ENCODE measurements around the gene AQP1.
A peak's percentile ranks its signal among the peaks of the same experiment; 100 is the strongest.

The AQP1 gene

DNA sequence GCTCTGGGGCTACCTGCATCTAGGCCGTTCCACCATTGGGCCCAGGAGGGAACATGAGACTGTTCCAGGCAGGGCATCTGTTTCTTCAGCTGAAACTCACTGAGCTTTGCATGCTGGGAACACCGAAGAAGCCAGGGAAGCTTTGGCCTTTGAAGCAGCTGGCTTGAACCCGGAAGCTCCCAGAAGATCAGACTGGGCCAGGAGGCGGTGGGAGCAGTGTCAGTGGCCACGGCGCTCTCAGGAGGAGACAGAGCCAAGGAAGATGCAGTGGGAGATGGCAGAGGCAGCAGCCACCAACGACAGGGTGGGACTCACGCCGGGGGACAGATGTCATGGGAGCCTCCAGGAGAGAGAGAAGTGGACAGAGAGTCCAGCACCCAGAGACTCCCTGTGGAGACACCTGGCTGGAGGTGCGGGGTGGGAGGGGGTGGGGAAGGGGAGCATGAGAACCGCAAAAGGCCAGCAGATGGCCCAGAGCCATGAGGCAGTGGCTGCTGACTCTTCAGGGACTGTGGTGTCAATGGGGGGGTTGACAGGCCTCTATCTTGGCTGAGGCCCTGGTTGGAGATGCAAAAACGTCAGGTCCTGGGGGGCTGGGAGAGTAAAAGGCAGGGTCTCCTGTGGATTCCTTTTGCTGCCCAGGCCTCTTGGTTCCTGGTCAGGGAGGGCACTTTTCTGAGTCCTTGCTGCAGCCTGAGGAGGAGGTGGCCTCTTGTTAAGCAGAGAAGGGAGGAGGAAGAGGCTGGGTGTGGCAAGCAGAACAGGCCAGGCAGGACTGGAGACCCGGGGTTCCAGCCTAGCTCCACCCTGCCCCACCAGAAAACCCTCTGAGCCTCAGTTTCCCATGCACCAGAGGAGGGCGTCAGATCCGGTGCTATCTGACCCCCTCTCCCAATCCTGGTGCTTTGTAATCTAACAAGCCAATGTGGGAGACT is 6.3 kb upstream of the AQP1 start:
- no peak overlapping the region for H3K4me3 ChIP-seq (ENCODE audit: low read depth, low read length)
- ChIA-PET CTCF (interaction anchor here (1.0 to 2.4 kb wide), 2 partner anchors 16 to 33 kb away, joined by 3 to 6 read pairs; no protein-coding TSS in a partner anchor), POLR2A (no interaction called here)
- TF ChIP-seq, protein P1, sequence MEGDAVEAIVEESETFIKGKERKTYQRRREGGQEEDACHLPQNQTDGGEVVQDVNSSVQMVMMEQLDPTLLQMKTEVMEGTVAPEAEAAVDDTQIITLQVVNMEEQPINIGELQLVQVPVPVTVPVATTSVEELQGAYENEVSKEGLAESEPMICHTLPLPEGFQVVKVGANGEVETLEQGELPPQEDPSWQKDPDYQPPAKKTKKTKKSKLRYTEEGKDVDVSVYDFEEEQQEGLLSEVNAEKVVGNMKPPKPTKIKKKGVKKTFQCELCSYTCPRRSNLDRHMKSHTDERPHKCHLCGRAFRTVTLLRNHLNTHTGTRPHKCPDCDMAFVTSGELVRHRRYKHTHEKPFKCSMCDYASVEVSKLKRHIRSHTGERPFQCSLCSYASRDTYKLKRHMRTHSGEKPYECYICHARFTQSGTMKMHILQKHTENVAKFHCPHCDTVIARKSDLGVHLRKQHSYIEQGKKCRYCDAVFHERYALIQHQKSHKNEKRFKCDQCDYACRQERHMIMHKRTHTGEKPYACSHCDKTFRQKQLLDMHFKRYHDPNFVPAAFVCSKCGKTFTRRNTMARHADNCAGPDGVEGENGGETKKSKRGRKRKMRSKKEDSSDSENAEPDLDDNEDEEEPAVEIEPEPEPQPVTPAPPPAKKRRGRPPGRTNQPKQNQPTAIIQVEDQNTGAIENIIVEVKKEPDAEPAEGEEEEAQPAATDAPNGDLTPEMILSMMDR (IDR thresholded peaks at IDR 0.05; ENCODE audit: insufficient read depth, low read length, missing control alignments), result no peak
- no peak for DNase-seq (ENCODE audit: low read depth, low spot score)

DNA sequence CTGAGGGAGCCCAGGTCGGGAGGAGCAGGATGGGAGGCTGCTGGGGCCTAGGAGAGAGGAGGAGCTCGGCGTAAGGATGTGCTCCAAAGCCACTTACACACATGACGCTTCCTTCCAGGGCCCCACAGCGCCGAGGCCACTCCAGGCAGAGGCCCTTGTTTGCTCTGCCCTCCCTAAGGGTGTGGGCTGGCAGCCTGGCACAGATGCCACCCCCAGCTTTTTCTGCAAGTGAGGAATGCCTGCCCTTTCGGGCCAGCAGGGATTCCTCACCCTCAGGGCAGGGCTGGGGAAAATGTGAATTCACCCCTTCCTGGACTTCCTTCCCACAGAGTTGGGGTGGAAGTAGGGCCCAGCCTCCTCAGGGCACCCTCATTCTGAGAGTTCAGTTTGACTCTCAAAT is 5.6 kb upstream of the AQP1 start:
- ChIA-PET CTCF (interaction anchor here (2.4 kb wide), 1 partner anchor 32 kb away, joined by 6 read pairs; no protein-coding TSS in a partner anchor), POLR2A (no interaction called here)
- no peak overlapping the region for H3K4me3 ChIP-seq (ENCODE audit: low read depth, low read length)
- TF ChIP-seq, protein P1 (IDR thresholded peaks at IDR 0.05; ENCODE audit: insufficient read depth, low read length, missing control alignments), result no peak
- no peak for DNase-seq (ENCODE audit: low read depth, low spot score)

DNA sequence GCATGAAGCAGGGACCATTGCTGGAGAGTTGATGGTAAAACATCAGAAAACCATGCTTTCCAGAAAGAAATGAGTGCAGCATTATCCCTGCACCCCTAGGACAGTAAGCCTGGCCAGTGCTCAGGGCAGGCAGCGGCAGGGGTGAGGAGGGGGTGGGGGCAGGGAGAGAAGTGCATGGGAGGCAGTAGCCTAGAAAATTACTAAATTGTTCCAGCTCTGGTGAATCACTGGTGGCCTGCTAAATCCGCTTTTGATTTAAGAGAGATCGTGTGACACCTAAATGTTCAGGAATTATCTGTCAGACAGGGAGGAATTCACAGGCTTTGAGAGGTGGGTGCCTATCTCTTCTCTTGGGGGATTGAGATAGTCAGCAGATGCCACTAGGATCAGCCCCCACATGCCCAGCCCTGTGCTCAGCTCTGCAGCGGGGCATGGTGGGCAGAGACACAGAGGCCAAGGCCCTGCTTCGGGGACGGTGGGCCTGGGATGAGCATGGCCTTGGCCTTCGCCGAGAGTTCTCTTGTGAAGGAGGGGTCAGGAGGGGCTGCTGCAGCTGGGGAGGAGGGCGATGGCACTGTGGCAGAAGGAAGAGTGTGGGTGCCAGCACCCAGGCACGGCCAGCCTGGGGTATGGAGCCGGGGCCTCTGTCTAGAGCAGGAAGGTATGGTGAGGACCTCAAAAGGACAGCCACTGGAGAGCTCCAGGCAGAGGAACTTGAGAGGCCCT is 5.0 kb upstream of the AQP1 start:
- ChIA-PET POLR2A (no interaction called here), CTCF (interaction anchor here (2.4 kb wide), 1 partner anchor 32 kb away, joined by 6 read pairs; no protein-coding TSS in a partner anchor)
- no peak for DNase-seq (ENCODE audit: low read depth, low spot score)
- TF ChIP-seq, protein P1 (IDR thresholded peaks at IDR 0.05; ENCODE audit: insufficient read depth, low read length, missing control alignments), result no peak
- H3K4me3 ChIP-seq (ENCODE audit: low read depth, low read length), result no peak overlapping the region

DNA sequence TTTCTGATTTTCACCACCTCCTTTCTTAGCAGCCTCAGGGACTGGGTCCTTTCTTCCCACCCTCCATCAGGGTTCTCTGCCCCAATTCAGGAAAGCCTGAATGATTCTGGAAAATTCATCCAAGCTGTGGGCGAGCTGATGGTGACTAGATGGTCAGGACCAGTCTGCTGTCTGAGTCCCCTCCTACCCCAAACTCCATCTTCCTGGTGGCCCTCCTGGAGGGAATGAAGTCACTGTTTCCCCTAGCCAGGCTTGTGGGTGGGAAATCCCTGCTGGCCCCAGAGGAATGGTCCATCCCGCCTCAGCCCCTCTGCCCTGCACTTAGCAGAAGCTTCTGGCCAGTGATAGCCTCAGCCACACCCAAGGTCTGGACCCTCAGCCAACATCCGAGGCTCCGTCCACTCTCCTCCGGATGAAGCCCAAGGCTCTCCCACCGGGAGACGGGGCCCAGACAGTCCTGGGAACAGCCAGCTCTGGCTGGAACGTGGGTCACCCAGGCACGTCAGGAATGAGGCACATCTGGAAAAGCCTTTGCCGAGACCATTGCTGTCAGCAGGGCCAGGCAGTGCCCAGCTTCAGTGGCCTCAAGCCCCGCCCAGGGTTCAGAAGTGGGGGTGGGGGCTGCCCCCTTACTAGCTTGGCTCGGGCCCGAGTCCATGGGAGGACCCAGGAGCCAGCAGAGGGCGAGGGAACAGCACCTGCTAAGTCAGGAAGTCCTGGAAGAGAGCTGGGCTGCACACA is 4.0 kb upstream of the AQP1 start:
- H3K4me3 ChIP-seq (ENCODE audit: low read depth, low read length), result no peak overlapping the region
- CTCF ChIA-PET, result interaction anchor here (0.7 to 1.2 kb wide), 4 partner anchors 9 to 226 kb away, joined by 3 to 4 read pairs (median 3); no protein-coding TSS in a partner anchor
- no peak for DNase-seq (ENCODE audit: low read depth, low spot score)
- POLR2A ChIA-PET, result no interaction called here
- TF ChIP-seq, protein P1 (IDR thresholded peaks at IDR 0.05; ENCODE audit: insufficient read depth, low read length, missing control alignments), result no peak

DNA sequence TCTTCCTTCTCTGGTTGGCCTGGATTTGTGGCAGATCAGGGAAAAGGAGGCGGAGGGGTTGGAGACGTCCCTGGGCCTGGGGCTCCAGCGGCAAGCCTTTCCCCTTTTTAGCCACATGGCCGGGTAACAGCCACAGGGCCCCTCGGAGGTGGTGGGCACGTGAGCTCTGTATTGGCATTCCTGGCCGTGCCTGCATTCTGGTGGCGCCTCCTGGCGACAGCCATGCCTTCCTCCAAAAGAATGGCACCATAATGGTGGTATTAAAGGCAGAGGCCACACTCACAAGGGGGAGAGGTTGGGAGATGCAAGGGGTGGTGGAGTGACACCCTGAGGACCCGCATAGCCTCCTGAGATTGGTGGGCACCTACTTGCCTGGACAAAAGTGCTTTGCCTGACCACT is 3.0 kb upstream of the AQP1 start:
- H3K4me3 ChIP-seq (ENCODE audit: low read depth, low read length), result no peak overlapping the region
- DNase-seq (ENCODE audit: low read depth, low spot score), result no peak
- TF ChIP-seq, protein P1 (IDR thresholded peaks at IDR 0.05; ENCODE audit: insufficient read depth, low read length, missing control alignments), result peak; percentile 4
- CTCF ChIA-PET, result interaction anchor here (0.7 to 1.2 kb wide), 3 partner anchors 11 to 225 kb away, joined by 3 read pairs; no protein-coding TSS in a partner anchor
- POLR2A ChIA-PET, result no interaction called here
